HG02938 (cell line): ENCODE measurements around the gene ITGAE.
A peak's percentile ranks its signal among the peaks of the same experiment; 100 is the strongest.

Source experiments
- ATAC-seq: cut with Tn5 transposase; IDR thresholded peaks from one replicate; pipeline ENCODE4 v1.9.1; 2021; ENCODE audit warnings: mild to moderate bottlenecking, moderate library complexity; ENCODE audit not compliant: unreplicated experiment

The ITGAE gene

GRCh38 chr17:3698139-3698538, 102.8 kb downstream of the ITGAE start:
- ATAC-seq: no peak

GRCh38 chr17:3697103-3697476, 103.9 kb downstream of the ITGAE start:
- no peak for ATAC-seq

GRCh38 chr17:3695723-3696411, 105.1 kb downstream of the ITGAE start, which contains the start of gene P2RX5:
Gene P2RX5, minus strand, starts transcription at chr17:3696155. Its CDS starts 150 bp downstream, at chr17:3696005.
- ATAC-seq: no peak

GRCh38 chr17:3695129-3695722, 105.8 kb downstream of the ITGAE start:
- no peak for ATAC-seq

GRCh38 chr17:3693829-3694231, 107.2 kb downstream of the ITGAE start:
- ATAC-seq: no peak

- ATAC-seq: no peak
Observed at GRCh38 chr17:3693141-3693540, 107.8 kb downstream of the ITGAE start.

- ATAC-seq: no peak
Observed at GRCh38 chr17:3692346-3692745, 108.6 kb downstream of the ITGAE start.

- no peak for ATAC-seq
Observed at GRCh38 chr17:3691617-3692067, 109.3 kb downstream of the ITGAE start.

GRCh38 chr17:3690094-3690715, 110.8 kb downstream of the ITGAE start:
- ATAC-seq: no peak

- ATAC-seq: no peak
Observed at GRCh38 chr17:3689262-3690093, 111.5 kb downstream of the ITGAE start.

GRCh38 chr17:3688852-3689261, 112.1 kb downstream of the ITGAE start:
- no peak for ATAC-seq

GRCh38 chr17:3688027-3688553, 112.9 kb downstream of the ITGAE start:
- no peak for ATAC-seq

- no peak for ATAC-seq
Observed at GRCh38 chr17:3685174-3685573, 115.8 kb downstream of the ITGAE start.

- peak; percentile 70 for ATAC-seq
Observed at GRCh38 chr17:3683054-3683511, 117.9 kb downstream of the ITGAE start.

- ATAC-seq: no peak
Observed at GRCh38 chr17:3682033-3682432, 119.0 kb downstream of the ITGAE start.

- ATAC-seq: no peak
Observed at GRCh38 chr17:3681565-3681964, 119.4 kb downstream of the ITGAE start.

GRCh38 chr17:3681057-3681456, 119.9 kb downstream of the ITGAE start:
- ATAC-seq: no peak

- ATAC-seq: no peak
Observed at GRCh38 chr17:3679531-3680126, 121.4 kb downstream of the ITGAE start.

- no peak for ATAC-seq
Observed at GRCh38 chr17:3678821-3679530, 122.0 kb downstream of the ITGAE start.
